GM18508 (cell line): ENCODE measurements around the gene TMEM255B.
"Not testable (repeated sequence)": the region's sequence is repeated elsewhere in the genome, so short reads cannot be mapped to it uniquely, and the experiment has no call there.

Source experiments
- ATAC-seq: cut with Tn5 transposase; IDR thresholded peaks from one replicate; pipeline ENCODE4 v1.9.1; 2021; ENCODE audit warnings: moderate number of reproducible peaks; ENCODE audit not compliant: insufficient read depth, unreplicated experiment

TMEM255B gene

GRCh38 chr13:113827021-113827420 is 68.0 kb downstream of the TMEM255B start:
- ATAC-seq: no peak

- ATAC-seq: no peak
These were observed 69.3 kb downstream of the TMEM255B start for GRCh38 chr13:113828282-113828825.

GRCh38 chr13:113830426-113830950 is 71.5 kb downstream of the TMEM255B start:
- not testable (repeated sequence) for ATAC-seq

GRCh38 chr13:113831061-113831460 is 72.0 kb downstream of the TMEM255B start:
- no peak for ATAC-seq

- no peak for ATAC-seq
These were observed 73.2 kb downstream of the TMEM255B start for GRCh38 chr13:113832205-113832604.

- no peak for ATAC-seq
These were observed 73.6 kb downstream of the TMEM255B start for GRCh38 chr13:113832631-113833030.

GRCh38 chr13:113833111-113833830 is 74.2 kb downstream of the TMEM255B start:
- ATAC-seq: no peak

- ATAC-seq: not testable (repeated sequence)
These were observed 75.0 kb downstream of the TMEM255B start for GRCh38 chr13:113834006-113834405.

- ATAC-seq: no peak
These were observed 75.6 kb downstream of the TMEM255B start for GRCh38 chr13:113834496-113835200.

- ATAC-seq: no peak
These were observed 76.6 kb downstream of the TMEM255B start for GRCh38 chr13:113835461-113836270.

GRCh38 chr13:113836768-113837559 is 77.9 kb downstream of the TMEM255B start:
- ATAC-seq: no peak

GRCh38 chr13:113837560-113838355 is 78.7 kb downstream of the TMEM255B start:
- ATAC-seq: no peak

GRCh38 chr13:113838711-113839201 is 79.7 kb downstream of the TMEM255B start:
- no peak for ATAC-seq

GRCh38 chr13:113839536-113840204 is 80.6 kb downstream of the TMEM255B start:
- no peak for ATAC-seq

GRCh38 chr13:113840541-113841352 is 81.7 kb downstream of the TMEM255B start:
- no peak for ATAC-seq

- no peak for ATAC-seq
These were observed 82.3 kb downstream of the TMEM255B start for GRCh38 chr13:113841353-113841650.

GRCh38 chr13:113842336-113843062 is 83.5 kb downstream of the TMEM255B start:
- no peak for ATAC-seq
